ENCODE data around the gene MCCC1.
A peak's percentile ranks its signal among the peaks of the same experiment; 100 is the strongest.
"Not testable (repeated sequence)": the region's sequence is repeated elsewhere in the genome, so short reads cannot be mapped to it uniquely, and the experiment has no call there.

MCCC1 gene

DNA sequence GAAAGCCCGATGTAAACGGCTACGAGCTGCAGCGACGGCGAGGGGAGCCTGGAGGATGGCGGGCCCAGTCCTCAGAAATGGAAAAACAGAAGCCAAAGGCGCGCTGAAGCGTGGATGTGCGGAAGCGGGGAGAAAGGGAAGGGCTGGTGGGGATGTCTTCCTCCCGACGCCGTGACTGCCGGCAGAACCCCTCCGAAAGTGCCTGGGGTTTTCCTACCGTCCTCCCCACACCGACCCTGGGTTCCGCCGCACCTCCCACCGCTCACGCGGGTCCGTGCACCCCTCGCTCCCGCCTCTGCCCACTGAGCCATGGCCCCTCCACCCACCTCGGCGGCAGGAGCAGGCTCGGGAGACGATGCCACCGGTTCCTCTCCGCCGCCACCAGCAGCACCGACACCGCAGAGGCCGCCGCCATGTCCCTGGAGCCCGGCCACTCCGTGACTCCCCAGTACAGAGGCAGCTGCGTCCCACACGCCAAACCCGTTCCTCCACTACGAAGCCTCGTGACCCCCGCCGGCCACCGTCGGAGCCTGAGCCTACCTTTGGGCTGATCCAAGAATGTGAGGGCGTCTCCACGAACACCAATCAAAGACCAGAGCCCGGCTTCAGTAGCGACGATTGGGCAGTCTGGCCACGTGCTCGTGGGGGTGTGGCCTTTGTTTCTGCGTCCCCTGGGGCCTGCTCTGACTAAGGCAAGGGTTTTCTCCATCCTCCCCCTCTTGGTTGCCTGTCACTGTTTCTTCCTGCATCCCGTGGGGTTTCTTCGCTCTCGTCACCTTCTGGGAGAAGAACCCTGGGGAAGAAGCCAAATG is at the start of gene MCCC1:
TSS of gene MCCC1 (minus strand) at position 471 of the 812 bp plus-strand sequence. CDS start at position 415, 56 bp downstream.
- peak; percentile 90 to 94 for DNase-seq (ENCODE audit: low read depth in 2 of 2)

DNA sequence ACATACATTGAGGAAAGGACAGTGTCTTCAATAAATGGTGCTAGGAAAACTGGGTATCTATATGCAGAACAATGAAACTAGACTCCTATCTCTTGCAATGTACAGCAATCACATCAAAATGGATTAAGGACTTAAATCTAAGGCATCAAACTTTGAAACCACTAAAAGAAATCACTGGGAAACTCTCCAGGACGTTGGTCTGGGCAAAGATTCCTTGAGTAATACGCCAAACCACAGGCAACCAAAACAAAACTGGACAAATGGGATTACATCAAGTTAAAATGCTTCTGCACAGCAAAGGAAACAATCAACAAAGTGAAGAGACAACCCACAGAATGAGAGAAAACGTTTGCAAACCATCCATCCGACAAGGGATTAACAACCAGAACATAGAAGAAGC is 48.8 kb upstream of the MCCC1 start:
- DNase-seq (ENCODE audit: low read depth in 2 of 2), result no peak

DNA sequence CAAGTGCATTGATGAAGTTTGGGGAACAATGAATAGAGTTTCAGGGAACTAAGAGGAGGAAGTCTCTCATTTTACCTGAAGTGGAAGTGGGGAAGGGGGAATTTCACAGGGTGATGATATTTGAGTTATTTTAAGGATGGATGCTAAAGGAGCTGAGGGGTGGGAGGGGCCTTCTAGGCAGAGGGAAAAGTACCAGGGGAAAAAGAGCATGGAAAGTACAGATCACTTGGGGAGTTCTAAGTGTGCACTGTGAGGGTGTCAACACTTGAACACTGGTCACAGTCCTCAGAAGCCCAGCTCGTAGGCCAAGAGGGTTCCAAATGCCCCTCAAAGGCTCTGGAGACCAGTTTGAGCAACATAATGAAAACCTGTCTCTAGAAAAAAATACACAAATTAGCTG is 45.1 kb upstream of the MCCC1 start:
- DNase-seq (ENCODE audit: low read depth in 2 of 2), result no peak

DNA sequence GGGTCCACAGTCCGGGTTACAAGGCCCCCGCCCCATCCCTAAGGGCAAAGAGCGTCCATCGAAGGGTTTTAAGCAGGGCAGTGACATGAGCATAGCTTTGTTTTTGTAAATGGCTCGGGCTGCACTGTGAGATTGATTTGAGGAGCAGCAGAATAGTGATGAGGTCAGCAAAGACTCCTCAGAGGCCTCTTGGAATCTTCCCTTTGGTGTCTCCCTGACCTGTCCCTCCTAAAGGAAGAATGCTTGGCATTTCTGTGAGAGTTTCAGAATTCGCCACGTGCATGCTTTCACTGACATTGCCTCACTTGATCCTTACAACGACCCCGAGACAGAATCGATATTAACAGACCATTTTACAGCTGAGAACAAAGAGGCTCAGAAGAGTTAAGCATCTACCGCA is 42.9 kb upstream of the MCCC1 start:
- DNase-seq (ENCODE audit: low read depth in 2 of 2), result no peak

DNA sequence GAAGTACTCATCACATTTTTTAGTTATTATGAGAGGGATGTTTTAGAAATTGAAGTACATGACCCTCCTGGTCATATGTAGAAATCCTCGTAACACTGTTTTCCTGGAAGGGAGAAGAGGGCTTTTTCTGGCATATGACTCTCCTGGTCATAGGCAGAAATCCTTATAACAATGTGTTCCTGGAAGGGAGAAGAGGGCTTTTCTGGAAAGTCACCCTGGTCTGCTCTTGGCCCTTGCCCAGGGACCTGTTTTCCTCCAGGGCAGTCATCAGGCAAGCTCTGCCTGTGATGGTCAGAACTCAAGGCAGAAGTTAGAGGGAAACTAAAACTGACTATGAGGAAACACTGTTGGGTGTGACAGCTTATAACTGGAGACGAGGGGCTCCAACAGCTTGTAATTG is 35.5 kb upstream of the MCCC1 start:
- no peak for DNase-seq (ENCODE audit: low read depth in 2 of 2)

DNA sequence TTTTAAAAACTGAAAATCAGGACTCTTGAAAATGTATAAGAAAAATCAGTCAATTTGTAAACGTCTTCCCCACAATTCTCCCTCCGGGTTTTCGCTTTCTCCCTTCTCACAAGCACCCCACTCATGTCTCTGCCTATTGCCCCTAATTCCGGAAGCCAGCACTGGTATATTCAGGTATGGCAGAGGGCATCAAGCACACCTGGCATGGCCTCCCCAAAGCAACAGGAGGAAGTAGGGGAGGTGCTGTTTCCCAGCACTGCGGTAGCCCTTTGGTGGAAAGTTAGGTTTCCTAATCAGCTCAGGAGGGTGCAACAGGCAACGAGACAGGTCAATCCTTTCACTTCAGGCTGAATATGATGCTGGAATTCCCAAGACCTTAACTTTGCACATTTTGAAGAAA is 33.1 kb upstream of the MCCC1 start:
- no peak for DNase-seq (ENCODE audit: low read depth in 2 of 2)

DNA sequence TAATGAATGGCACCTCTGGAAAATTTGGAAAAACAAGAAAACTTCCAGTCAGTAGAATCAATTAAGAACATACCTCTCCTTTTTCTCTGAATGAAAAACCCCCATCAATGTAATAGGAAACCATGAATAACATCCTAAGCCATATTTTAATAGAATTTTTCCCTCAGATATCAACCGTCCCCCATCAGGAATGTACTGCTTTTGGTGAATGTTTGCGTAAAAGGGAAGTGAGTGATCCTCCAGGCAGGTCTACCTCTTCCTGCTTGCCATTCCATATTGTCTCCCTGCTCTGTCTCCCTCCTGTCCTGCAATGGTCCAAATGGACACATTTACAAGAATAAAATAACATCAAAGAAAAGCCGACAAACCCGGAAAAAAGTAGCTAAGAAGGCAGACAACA is 32.4 kb upstream of the MCCC1 start:
- no peak for DNase-seq (ENCODE audit: low read depth in 2 of 2)

DNA sequence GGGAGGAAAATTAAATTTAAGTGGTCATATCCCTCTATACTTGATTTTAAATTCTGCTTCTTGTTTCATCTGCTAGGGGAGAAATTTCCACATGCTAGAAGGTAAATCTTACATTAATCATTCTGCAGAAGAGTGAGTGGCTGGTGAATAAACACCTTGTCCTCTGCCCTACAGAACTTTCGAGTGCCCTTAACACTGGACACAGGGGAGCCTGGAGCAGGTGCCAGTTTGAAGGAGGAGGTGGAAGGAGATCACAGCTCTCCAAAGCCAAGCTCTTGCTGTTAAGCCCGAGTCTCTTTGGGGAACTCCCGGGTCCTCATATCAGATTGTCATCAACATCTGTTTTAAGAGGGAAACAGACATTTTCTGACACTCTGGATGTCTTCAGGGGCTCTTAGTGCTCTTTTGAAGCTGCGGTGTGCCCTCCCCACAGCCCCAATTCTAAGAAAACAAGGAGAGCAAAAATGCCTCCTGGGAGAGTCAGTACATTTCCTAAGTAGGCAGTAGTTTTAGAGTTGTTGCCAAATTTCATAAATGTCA is 32.0 kb upstream of the MCCC1 start:
- DNase-seq (ENCODE audit: low read depth in 2 of 2), result no peak

DNA sequence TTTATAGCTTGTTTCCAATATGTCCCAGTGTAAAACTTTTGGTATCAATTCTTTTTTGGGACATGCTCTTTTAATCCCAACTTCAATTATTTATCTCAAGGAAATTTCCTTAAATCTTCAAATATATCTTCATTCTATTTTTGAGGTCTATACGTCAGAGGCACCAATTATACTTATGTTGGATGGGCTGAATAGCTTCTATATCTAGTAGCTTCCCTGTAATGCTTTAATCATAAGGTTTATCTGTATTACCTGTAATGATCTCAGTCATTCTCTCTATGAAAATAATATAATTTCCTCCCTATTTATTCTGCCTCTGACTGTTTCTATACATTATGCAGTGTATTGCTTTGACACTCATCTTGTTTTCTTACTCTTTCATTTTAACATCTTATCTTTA is 29.9 kb upstream of the MCCC1 start:
- no peak for DNase-seq (ENCODE audit: low read depth in 2 of 2)

DNA sequence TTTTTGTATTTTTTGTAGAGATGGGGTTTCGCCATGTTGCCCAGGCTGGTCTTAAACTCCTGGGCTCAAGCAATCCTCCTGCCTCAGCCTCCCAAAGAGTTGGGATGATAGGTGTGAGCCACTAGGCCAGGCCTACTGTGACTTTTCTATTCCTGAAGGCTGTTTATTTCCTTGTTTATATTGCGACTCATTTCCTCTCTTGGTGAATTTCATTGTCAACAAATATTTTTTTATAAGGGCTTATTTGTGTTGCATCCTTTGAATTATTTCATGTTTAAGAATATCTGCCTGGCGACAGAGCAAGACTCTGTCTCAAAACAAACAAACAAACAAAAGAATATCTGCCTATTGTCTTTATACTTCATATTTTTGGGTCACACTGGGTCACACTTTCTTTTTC is 29.4 kb upstream of the MCCC1 start:
- no peak for DNase-seq (ENCODE audit: low read depth in 2 of 2)

DNA sequence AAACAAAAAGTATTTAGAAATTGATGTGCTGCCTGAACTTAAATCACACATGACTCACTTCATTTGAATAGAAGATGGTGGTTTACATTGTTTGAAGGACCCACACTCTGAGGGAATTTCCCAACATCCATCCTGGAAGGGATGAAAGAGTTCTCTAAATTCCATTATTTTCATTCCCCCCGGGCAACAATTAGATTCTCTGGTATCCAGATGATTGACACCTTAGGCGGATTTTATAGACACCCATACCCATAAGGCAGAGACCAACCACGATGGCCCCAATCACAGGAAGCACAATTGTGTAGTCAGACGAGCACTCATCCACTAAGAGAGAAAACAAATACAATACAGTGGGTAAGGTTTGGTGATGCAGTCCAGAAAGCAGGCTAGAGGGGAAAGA is 24.6 kb upstream of the MCCC1 start:
- DNase-seq (ENCODE audit: low read depth in 2 of 2), result no peak

DNA sequence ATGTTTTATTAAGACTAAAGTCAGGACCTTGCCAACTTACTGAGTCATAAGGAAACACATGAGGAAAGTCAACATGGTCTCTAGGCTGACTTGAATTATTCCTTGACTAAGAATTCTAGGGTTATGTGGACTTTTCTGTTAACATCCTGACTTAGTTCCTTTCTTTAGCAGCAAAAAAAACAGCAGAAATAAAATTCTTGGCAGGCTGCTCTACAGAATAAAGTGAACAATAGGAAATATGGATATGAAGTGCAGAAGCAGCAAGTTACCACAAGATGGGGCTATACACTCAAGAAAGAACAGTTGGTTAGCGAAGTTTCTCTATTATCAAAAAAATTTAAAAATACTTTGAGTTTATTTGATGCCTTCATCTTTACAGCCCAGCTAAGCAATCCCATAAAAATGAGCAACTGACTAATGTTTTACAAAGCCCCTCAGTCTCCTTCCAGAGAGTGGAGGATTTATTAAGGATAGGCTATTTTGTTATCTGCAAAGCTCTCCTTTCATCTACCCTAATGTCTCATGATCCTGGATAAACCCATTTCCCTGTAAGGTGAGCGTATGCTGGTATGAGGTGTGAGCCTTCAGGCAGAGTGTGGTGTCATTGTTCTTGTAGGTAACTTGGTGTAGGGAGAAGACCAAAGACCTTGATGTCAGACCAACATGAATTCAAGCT is 23.1 kb upstream of the MCCC1 start:
- DNase-seq (ENCODE audit: low read depth in 2 of 2), result no peak

DNA sequence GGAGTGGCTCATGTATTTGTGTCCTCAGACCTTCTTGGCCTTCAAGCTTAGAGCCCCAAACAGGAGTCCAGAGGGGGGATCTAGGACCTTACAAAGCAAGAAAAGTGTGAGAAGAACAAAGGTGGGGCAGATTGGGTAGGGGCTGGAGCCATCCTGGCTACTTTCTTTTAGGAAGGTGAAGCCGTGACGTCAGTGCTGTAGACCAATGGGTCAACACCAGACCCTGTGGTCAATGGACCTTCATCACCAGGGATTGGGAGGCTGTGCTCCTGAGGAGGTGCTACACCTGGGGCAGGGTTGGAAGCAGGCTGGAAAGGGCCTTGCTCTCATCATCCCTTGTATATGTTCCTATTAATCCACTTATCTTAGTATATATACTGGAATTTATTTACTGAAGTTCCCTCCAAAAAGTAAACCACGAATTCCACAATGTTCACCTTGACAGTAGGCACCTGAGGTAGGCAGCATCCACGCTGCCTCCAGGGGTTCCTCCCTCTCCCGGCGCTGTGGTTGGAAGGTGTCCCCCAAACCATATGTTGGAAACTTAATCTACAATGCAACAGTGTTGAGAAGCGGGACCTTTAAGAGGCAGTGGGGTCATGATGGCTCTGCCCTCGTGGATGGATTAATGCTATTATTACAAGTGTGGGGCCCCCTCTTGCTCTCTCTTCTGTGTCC is 21.4 kb upstream of the MCCC1 start:
- no peak for DNase-seq (ENCODE audit: low read depth in 2 of 2)

DNA sequence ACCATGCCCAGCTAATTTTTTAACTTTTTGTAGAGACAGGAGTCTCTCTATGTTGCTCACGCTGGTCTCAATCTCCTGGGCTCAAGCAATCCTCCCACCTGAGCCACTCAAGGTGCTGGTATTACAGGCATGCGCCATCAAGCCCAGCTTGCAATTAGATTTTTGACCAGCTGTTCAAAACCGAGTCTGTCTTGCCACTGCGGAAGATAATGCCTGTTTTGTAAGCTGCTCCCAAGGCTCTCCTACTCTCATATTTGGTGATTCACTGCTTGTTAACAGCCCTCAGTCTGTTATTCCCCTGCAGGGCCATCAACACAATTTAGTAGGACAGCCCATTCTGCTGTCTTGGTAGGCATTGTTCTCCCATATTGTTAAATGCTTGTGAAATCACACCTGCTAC is 17.8 kb upstream of the MCCC1 start:
- no peak for DNase-seq (ENCODE audit: low read depth in 2 of 2)

DNA sequence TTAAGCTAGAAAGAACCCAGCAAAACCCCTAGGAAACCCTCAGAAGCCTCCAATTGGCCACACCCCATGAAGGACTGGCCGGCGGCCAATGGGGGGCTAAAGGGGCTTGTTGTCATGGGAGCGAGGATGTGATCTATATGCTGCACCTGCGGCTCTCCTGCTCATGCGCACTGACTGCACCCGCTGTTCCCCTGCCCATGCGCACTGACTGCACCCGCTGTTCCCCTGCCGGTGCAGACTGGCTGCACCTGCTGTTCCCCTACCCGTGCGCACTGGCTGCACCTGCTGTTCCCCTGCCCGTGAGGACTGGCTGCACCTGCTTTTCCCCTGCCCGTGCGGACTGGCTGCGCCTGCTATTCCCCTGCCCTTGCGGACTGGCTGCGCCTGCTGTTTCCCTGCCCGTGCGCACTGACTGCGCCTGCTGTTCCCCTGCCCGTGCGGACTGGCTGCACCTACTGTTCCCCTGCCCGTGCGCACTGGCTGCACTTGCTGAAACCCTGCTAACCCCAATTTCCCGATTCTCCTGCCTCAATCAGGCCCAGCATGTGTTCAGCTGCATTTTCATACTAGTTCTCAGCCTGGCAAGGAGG is 16.8 kb upstream of the MCCC1 start:
- peak in 1 of 2 donors; percentile 2 for DNase-seq (ENCODE audit: low read depth in 2 of 2)

DNA sequence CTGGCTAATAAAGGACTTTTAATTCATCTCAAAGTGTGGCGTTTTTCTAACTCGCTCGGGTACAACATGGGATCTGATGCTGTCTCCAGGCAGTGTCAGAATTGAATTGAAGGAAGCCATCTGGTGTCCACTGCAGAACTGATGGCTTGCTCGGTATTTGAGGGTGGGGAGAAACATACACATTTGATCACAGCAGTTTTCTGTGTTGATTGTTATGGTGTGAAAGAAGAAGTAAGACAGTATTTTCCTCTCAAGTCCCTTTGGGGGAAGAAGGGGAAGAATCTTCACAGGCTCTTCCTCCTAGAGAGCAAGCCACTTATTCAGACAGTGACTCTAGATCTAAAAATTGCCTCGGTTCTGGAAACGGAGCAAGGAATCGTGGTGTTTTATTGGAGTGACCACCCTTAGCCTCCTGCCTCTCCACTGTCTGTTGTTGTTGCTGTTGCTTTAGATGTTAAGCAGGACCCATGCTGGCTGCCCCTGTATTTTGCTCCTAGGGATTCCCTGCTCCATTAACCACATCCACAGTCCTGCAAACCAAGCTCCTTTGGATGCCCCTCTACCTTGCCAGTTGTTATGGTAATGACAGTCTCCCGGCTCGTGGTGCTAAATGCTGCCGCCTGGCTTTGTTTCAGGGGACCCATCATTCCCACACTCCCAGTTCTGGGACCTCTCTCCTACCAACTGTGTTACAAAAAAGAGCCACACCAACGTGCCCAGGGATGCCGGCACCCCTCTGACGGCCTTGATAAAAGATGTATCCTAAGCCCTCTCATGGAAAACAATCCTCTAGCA is 15.3 kb upstream of the MCCC1 start:
- no peak for DNase-seq (ENCODE audit: low read depth in 2 of 2)

DNA sequence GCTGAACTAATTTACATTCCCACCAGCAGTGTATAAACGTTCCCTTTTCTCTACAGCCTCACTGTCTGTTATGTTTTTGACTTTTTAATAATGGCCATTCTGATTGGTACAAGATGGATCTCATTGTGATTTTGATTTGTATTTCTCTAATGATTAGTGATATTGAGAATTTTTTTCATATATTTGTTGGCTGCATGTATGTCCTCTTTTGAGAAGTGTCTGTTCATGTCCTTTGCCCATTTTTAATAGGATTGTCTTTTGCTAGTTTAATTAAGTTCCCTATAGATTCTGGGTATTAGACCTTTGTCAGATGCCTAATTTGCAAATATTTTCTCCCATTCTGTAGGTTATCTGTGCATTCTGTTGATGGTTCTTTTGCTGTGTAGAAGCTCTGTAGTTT is 10.6 kb upstream of the MCCC1 start:
- DNase-seq (ENCODE audit: low read depth in 2 of 2), result not testable (repeated sequence)

DNA sequence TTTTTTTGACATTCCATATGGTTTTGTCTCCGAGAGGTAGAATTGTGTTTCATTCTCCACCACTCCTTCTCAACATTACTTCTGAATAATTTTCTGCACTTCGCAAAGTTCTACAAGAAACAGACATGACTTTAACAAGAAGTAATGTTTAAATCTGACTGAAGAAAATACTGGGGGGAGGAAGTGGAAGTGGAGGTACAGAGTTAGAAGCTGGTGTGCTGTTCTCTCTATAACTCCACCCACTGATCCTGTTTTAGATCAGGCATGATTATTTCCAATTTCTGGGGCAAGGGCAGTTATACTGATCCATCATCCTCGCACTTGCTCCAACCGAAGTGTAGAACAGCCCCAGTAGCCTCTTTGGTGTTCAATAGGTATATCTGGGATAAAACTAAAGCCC is 9.2 kb upstream of the MCCC1 start:
- DNase-seq (ENCODE audit: low read depth in 2 of 2), result no peak

DNA sequence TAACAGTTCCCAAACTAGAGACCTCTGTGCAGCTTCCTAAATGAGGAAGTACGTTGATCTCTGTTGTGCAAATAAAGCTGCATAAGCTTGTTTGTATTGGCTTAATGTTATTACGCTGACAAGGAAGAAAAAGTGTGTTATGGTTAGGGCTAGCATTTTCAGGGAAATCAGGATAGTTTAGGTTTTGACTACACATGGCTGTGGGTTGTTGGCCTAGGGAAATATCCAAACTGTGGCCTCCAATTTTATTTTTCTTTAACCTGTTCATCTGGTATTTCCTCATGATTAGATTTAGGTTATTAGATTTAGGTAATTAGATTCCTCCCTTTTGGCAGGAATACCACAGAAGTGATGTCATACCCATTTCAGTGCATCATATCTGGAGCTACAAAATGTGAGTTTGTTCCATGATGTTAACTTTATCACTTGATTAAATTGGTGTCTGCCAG is 8.7 kb upstream of the MCCC1 start:
- DNase-seq (ENCODE audit: low read depth in 2 of 2), result no peak

DNA sequence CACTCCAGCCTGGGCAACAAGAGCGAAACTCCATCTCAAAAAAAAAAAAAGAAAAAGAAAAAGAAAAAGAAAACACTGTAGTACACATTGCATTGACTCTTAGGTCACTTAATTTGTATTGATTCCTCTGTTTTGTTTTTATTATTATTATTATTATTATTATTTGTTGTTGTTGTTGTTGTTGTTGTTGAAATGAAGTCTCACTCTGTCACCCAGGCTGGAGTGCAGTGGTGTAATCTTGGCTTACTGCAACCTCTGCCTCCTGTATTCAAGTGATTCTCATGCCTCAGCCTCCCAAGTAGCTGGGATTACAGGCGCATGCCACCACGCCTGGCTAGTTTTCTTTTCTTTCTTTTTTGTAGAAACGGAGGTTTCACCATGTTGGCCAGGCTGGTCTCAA is 8.1 kb upstream of the MCCC1 start:
- not testable (repeated sequence) for DNase-seq (ENCODE audit: low read depth in 2 of 2)

DNA sequence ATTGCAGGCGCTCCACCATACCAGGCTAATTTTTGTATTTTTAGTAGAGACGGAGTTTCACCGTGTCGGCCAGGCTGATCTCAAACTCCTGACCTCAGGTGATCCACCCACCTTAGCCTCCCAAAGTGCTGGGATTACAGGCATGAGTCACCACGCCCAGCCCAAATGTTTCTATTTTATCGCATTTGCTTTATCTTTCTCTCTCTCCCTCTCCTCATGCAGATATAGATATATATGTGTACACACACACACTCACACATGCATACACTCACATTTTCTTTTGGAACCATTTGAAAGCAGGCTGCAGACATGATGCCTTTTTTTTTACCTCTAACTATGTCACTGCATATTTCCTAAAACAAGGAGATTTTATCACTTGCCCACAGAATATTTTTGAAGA is 7.3 kb upstream of the MCCC1 start:
- no peak for DNase-seq (ENCODE audit: low read depth in 2 of 2)
